ENCODE measurements around the gene STK32C. TPM values are rescaled to one million over a fixed set of nuclear protein-coding genes. Genes with fewer than 3 reads are reported as not detected.

The STK32C gene
- total and polyA plus RNA-seq, 10 of the 15 experiments (the other 5 are each of a cell fraction or from before 2014, with no cell fraction given), result 1.5 to 18.1 (median 6.4) TPM

DNA sequence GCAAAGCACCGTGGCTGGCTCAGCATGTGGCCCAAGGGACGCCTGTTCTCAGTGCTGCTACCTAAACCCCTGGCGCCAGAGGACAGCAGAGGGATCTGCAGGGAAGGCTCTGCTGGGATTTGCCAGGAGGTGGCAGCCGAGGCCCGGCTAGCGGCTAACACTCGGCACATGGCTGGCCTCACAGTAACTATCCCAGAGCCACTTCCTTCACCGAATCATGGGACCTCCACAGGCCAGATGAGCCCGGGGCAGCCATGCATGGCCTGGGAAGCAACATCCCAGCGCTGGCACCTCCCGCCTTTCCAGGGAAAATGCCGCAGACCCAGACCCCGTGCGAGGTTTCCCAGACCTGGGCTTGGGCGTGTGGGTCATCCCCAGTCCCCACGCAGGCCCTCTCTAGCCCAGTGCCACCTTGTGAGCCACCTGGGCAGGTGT lies 84.6 kb downstream of the STK32C start (continued):
- TF ChIP-seq, protein P1, sequence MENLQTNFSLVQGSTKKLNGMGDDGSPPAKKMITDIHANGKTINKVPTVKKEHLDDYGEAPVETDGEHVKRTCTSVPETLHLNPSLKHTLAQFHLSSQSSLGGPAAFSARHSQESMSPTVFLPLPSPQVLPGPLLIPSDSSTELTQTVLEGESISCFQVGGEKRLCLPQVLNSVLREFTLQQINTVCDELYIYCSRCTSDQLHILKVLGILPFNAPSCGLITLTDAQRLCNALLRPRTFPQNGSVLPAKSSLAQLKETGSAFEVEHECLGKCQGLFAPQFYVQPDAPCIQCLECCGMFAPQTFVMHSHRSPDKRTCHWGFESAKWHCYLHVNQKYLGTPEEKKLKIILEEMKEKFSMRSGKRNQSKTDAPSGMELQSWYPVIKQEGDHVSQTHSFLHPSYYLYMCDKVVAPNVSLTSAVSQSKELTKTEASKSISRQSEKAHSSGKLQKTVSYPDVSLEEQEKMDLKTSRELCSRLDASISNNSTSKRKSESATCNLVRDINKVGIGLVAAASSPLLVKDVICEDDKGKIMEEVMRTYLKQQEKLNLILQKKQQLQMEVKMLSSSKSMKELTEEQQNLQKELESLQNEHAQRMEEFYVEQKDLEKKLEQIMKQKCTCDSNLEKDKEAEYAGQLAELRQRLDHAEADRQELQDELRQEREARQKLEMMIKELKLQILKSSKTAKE (IDR thresholded peaks at IDR 0.05; ENCODE audit: low read depth, poor library complexity, severe bottlenecking), result no peak
- TF ChIP-seq, protein P2, sequence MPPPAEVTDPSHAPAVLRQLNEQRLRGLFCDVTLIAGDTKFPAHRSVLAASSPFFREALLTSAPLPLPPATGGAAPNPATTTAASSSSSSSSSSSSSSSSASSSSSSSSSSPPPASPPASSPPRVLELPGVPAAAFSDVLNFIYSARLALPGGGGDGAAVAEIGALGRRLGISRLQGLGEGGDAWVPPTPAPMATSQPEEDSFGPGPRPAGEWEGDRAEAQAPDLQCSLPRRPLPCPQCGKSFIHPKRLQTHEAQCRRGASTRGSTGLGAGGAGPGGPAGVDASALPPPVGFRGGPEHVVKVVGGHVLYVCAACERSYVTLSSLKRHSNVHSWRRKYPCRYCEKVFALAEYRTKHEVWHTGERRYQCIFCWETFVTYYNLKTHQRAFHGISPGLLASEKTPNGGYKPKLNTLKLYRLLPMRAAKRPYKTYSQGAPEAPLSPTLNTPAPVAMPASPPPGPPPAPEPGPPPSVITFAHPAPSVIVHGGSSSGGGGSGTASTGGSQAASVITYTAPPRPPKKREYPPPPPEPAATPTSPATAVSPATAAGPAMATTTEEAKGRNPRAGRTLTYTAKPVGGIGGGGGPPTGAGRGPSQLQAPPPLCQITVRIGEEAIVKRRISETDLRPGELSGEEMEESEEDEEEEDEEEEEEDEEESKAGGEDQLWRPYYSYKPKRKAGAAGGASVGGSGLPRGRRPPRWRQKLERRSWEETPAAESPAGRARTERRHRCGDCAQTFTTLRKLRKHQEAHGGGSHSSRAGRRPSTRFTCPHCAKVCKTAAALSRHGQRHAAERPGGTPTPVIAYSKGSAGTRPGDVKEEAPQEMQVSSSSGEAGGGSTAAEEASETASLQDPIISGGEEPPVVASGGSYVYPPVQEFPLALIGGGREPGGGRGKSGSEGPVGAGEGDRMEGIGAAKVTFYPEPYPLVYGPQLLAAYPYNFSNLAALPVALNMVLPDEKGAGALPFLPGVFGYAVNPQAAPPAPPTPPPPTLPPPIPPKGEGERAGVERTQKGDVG (CRISPR knock-in tag; IDR thresholded peaks at IDR 0.05), result no peak
- TF ChIP-seq EZH2 (IDR thresholded peaks at IDR 0.05; ENCODE audit: borderline replicate concordance, control insufficient read depth, low read depth, low read length), result no peak
- TF ChIP-seq, protein P3, sequence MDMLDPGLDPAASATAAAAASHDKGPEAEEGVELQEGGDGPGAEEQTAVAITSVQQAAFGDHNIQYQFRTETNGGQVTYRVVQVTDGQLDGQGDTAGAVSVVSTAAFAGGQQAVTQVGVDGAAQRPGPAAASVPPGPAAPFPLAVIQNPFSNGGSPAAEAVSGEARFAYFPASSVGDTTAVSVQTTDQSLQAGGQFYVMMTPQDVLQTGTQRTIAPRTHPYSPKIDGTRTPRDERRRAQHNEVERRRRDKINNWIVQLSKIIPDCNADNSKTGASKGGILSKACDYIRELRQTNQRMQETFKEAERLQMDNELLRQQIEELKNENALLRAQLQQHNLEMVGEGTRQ (IDR thresholded peaks at IDR 0.05; ENCODE audit: borderline replicate concordance, low read depth, low read length), result no peak
- TF ChIP-seq MYB (IDR thresholded peaks at IDR 0.05; ENCODE audit: borderline replicate concordance, low read depth, low read length), result no peak
- TF ChIP-seq KDM1A (IDR thresholded peaks at IDR 0.05; ENCODE audit: borderline replicate concordance), result no peak
- TF ChIP-seq BACH1 (IDR thresholded peaks at IDR 0.05; ENCODE audit: borderline replicate concordance), result no peak
- no peak for TF ChIP-seq BCL11A (IDR thresholded peaks at IDR 0.05; ENCODE audit: low read depth, low read length)
- 0 out of 2 replicates have a peak, but pooled peaks have one; percentile 24 for TF ChIP-seq IKZF1 (conservative IDR thresholded peaks at IDR 0.05)
- TF ChIP-seq ASH2L (IDR thresholded peaks at IDR 0.05; ENCODE audit: borderline replicate concordance, low read depth), result no peak
- TF ChIP-seq MYC (IDR thresholded peaks at IDR 0.05; ENCODE audit: insufficient read depth, insufficient read length, insufficient replicate concordance, low read length, severe bottlenecking), result no peak
- no peak for TF ChIP-seq IKZF2 (IDR thresholded peaks at IDR 0.05)
- TF ChIP-seq SUPT20H (IDR thresholded peaks at IDR 0.05; ENCODE audit: borderline replicate concordance, control insufficient read depth, low read depth, low read length), result no peak
- no peak for TF ChIP-seq RAD51 (IDR thresholded peaks at IDR 0.05)

Measured in GM12878 (cell line).